Adrenal gland (tissue), 12 donors: ENCODE data around the gene PTK7. TPM values are rescaled to one million over a fixed set of nuclear protein-coding genes. Genes with fewer than 3 reads are reported as not detected.

Experiments
- DNase-seq, 7 donors: peaks; one replicate each; pipeline ENCODE4 v3.0.0-alpha.2; 2019 to 2020
- H3K27ac ChIP-seq, 5 donors: fragments of 200-600 bp; sonication (generic) in 4 of 5; 1 replicate in 3 of 5; 2 replicates in 2 of 5; pipeline versions ENCODE4 v1.5.1 to v1.8.0; 2016 to 2020; ENCODE audit warnings: mild to moderate bottlenecking in 1 of 5
- H3K27me3 ChIP-seq: fragments of 200-600 bp; 2 replicates; pipeline ENCODE4 v1.8.0; 2021
- H3K36me3 ChIP-seq, 2 donors: fragments of 200-600 bp; replicated peaks in 1 of 2; 1 replicate in 1 of 2; 2 replicates in 1 of 2; pipeline versions ENCODE4 v1.5.1 to v1.8.0; 2018 to 2022
- H3K4me1 ChIP-seq, 2 donors: fragments of 200-600 bp; replicated peaks in 1 of 2; 1 replicate in 1 of 2; 2 replicates in 1 of 2; pipeline versions ENCODE4 v1.5.1 to v1.8.0; 2018 to 2021
- H3K4me3 ChIP-seq, 4 donors: fragments of 200-600 bp; sonication (generic) in 3 of 4; one replicate each; pipeline ENCODE4 v1.5.1; 2016 to 2018
- H3K9me3 ChIP-seq, 3 donors: fragments of 200-600 bp; sonication (generic) in 1 of 3; replicated peaks in 1 of 3; 1 replicate in 2 of 3; 2 replicates in 1 of 3; pipeline versions ENCODE4 v1.5.1 to v1.8.0; 2016 to 2021
- POLR2A ChIP-seq, 2 donors: fragments of 450-650 bp; IDR thresholded peaks; one replicate each; pipeline ENCODE4 v1.6.1; 2017; ENCODE audit warnings: antibody characterized with exemption in 2 of 2, mild to moderate bottlenecking in 2 of 2, moderate library complexity in 1 of 2
- WGBS, 4 donors: extraction: QIAGEN DNeasy Blood & Tissue Kit in 2 of 4; methylation state at CpG; one replicate each; pipeline versions ENCODE4 v1.1.5 to v1.1.7; 2013 to 2017; 5-methylcytosine and 5-hydroxymethylcytosine counted together
- intact Hi-C, 2 donors: fragments of 100-400 bp; cut with DNase I; formaldehyde crosslinking; loops; one replicate each; pipeline versions ENCODE4 v1.14.1 to v1.15.0; 2022 to 2023
- polyA plus RNA-seq, 3 donors: library from polyadenylated mRNA; stranded (reverse); fragments of 200-250 nt in 2 of 3; fragments of 350-450 nt in 1 of 3; fragmentation: Illumina TruSeq in 1 of 3; extraction: RNeasy Lipid Tissue Mini Kit (QIAGEN cat#74804) in 1 of 3; gene quantifications; one replicate each; pipeline ENCODE4 v1.2.3, GENCODE V29; 2013 to 2014
- total RNA-seq, 9 donors: library from RNA; depleted of rRNA in 4 of 9; stranded (reverse); fragments of >200 nt in 4 of 9; fragments of 120-200 nt in 1 of 9; fragmentation: NEBNext Ultra II Directional in 1 of 9; extraction: Animal tissue kit (Norgen Biotek cat#: 25700) in 1 of 9; gene quantifications; one replicate each; pipeline versions ENCODE4 v1.1.0 to v1.2.4, GENCODE V29; 2013 to 2023
- TF ChIP-seq, protein P1 (sequence below), 6 experiments: fragments of 450-650 bp in 4 of 6; fragments of 200-600 bp in 2 of 6; sonication (generic) in 1 of 6; IDR thresholded peaks; 1 replicate in 5 of 6; 2 replicates in 1 of 6; pipeline versions ENCODE4 v1.5.1 to v1.8.0; 2016 to 2021; ENCODE audit warnings: antibody characterized with exemption in 6 of 6, mild to moderate bottlenecking in 2 of 6, moderate library complexity in 1 of 6
- donor health status: healthy with polysubstance abuse.
- donor health status: Bipolar disorder and iron deficiency.
- donor health status: DM: yes; HTN: yes; CAD: no.
- donor health status: DM: no; HTN: no; CAD: no.
- donor health status: DM: no; HTN: no; CAD: no.
- donor health status: DM: yes; HTN: yes; CAD: no.

The PTK7 gene
- total and polyA plus RNA-seq, 12 donors, result 2.8 to 16.7 (median 8.2) TPM

DNA sequence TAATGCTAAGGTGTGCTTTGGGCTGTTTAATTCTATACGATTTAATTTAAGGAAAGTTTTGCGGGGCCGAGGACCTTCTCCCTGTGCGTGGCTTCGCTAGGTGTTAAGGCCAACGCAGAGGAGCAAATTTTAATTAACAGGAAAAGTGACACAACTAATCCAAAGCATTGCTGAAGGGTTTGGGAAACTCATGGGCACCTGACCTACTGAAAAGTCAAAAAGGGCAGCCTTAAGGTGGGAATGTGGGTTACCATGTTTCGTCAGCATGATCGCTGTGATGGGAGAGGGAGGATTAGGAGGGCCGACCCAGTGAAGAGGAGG, 105.5 kb downstream of the PTK7 start:
- Histone ChIP-seq H3K27ac (peak overlapping the region in 3 of 5 donors; percentile 67 to 78 (median 67)), H3K36me3 (peaks cover 0 to 56% of the 10 kb centered on the region in 2 donors), H3K4me3 (peak overlapping the region in 2 of 4 donors; percentile 78), H3K27me3 (no peaks in the 10 kb centered on the region), H3K9me3 (no peaks in the 10 kb centered on the region), H3K4me1 (peaks cover 5 to 23% of the 10 kb centered on the region in 2 donors)
- TF ChIP-seq POLR2A (IDR thresholded peaks at IDR 0.05), result no peak
- TF ChIP-seq, protein P1, sequence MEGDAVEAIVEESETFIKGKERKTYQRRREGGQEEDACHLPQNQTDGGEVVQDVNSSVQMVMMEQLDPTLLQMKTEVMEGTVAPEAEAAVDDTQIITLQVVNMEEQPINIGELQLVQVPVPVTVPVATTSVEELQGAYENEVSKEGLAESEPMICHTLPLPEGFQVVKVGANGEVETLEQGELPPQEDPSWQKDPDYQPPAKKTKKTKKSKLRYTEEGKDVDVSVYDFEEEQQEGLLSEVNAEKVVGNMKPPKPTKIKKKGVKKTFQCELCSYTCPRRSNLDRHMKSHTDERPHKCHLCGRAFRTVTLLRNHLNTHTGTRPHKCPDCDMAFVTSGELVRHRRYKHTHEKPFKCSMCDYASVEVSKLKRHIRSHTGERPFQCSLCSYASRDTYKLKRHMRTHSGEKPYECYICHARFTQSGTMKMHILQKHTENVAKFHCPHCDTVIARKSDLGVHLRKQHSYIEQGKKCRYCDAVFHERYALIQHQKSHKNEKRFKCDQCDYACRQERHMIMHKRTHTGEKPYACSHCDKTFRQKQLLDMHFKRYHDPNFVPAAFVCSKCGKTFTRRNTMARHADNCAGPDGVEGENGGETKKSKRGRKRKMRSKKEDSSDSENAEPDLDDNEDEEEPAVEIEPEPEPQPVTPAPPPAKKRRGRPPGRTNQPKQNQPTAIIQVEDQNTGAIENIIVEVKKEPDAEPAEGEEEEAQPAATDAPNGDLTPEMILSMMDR (IDR thresholded peaks at IDR 0.05), result no peak
- intact Hi-C loops, result no loop called here
- no peak for DNase-seq
- WGBS, 4 donors, result 39 to 47% (median 45%) methylated on average over 9 of the region's 9 CpGs

DNA sequence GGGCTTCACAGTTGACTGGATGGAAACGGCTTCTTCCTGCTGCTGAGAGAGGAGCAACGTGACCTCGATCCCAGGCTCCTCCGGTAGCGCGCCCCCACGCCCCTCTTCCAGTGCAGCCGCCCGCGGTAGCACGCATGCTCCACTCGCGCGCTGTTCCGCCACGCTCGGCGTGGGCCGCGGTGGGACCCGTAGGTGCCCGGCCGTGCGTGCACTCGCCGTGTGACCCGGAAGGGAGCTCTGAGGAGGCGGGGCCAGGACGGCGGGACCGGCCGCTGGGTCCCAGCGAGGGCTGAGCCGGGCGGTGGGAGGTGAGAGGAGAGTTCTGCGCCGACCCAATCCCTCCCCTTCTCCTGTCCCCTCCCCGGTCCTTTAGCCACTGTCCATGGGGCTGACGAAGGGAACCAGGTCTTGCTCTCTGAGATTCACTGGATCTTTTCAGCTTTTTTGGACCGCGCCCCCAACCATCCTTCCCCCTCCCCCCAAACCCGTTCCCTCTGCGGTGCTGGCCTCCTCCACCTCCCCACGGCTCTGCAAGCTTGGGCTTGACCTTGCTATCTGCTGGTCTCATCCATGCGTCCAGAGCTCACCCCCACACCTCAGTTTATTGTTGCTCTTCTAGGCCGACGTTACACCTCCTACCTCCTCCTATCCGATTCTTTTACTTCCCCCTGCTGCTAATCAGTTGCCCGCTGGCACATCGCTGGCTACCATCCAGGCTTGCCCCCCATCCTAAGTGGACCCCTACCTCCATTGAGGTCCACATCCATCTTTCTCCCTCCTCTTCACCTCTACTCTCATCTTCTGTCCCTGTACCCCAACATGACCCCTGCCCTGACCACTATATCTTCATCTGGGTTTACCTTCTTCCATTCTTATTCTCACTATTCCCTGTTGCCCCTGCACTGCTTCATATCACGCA, 106.1 kb downstream of the PTK7 start, which contains the start of gene CUL9:
TSS of gene CUL9 (plus strand) at position 255 of the 919 bp plus-strand sequence. CDS start 2,115 bp downstream, outside the sequence.
- H3K4me3 ChIP-seq, result peak within 1 kb of the TSS in 3 of 4 donors; percentile 60 to 78 (median 78)
- H3K9me3 ChIP-seq, result no peaks in the 10 kb centered on the region
- whole genome bisulfite sequencing, 4 donors, result 0 to 1% (median 1%) methylated on average over 21 to 51 of the region's 51 CpGs
- intact Hi-C loops, result no loop called here
- H3K27me3 ChIP-seq, result no peaks in the 10 kb centered on the region
- H3K4me1 ChIP-seq, result peaks cover 5 to 23% of the 10 kb centered on the region in 2 donors
- DNase-seq, result peak; percentile 82 to 90 (median 88)
- peaks cover 0 to 55% of the 10 kb centered on the region in 2 donors for H3K36me3 ChIP-seq
- H3K27ac ChIP-seq, result peak within 1 kb of the TSS in 3 of 5 donors; percentile 67 to 78 (median 67)
- TF ChIP-seq POLR2A (IDR thresholded peaks at IDR 0.05), result peak in 1 of 2 donors; percentile 49
- TF ChIP-seq, protein P1 (IDR thresholded peaks at IDR 0.05), result no peak

DNA sequence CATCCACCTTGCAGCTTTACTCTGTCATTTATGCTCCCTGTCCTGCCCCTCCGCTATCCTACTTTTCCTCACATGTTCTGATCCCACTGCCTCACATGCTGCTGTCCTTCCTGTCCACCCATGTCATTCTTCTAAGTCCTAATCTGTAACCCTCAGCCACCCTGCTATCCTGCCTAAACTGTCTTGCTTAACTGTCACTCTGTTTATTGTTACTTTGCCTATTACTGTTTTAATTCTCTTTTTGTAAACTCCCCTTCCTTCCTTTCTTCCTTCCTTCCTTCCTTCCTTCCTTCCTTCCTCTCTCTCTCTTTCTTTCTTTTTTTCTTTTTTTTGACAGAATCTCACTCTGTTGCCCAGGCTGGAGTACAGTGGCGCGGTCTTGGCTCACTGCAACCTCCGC, 107.3 kb downstream of the PTK7 start:
- Histone ChIP-seq H3K27ac (no peak overlapping the region), H3K9me3 (no peaks in the 10 kb centered on the region), H3K4me3 (no peak overlapping the region), H3K4me1 (peaks cover 5 to 23% of the 10 kb centered on the region in 2 donors), H3K27me3 (no peaks in the 10 kb centered on the region), H3K36me3 (peaks cover 0 to 55% of the 10 kb centered on the region in 2 donors)
- DNase-seq, result peak in 1 of 7 donors; percentile 8
- 94 to 99% (median 97%) methylated on average over 4 of the region's 4 CpGs for WGBS, 4 donors
- intact Hi-C loops, result no loop called here
- TF ChIP-seq, protein P1 (IDR thresholded peaks at IDR 0.05), result no peak
- no peak for TF ChIP-seq POLR2A (IDR thresholded peaks at IDR 0.05)

DNA sequence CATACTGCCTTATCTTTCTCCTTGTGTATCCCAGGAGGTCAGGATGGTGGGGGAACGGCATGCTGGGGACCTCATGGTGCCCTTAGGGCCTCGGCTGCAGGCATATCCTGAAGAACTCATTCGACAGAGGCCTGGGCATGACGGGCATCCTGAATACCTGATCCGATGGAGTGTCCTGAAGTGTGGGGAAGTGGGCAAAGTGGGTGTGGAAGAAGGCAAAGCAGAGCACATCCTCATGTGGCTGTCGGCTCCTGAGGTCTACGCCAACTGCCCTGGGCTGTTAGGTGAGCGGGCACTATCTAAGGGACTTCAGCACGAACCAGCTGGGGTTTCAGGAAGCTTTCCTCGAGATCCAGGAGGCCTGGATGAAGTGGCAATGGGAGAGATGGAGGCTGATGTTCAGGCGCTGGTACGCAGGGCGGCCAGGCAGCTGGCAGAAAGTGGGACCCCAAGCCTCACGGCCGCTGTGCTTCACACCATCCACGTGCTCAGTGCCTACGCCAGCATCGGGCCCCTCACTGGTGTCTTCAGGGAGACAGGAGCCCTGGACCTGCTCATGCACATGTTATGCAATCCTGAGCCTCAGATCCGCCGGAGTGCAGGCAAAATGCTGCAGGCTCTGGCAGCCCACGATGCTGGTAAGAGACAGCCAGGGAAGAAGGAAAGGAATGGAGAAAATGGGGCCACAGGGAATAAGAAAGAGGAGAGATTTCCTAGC, 108.3 kb downstream of the PTK7 start:
- Histone ChIP-seq H3K4me3 (no peak overlapping the region), H3K27me3 (no peaks in the 10 kb centered on the region), H3K36me3 (peaks cover 0 to 46% of the 10 kb centered on the region in 2 donors), H3K27ac (no peak overlapping the region), H3K9me3 (no peaks in the 10 kb centered on the region), H3K4me1 (peaks cover 5 to 23% of the 10 kb centered on the region in 2 donors)
- peak in 1 of 7 donors; percentile 14 for DNase-seq
- TF ChIP-seq, protein P1 (IDR thresholded peaks at IDR 0.05), result no peak
- no peak for TF ChIP-seq POLR2A (IDR thresholded peaks at IDR 0.05)
- intact Hi-C loops, result no loop called here
- WGBS, 4 donors, result 92 to 95% (median 92%) methylated on average over 13 to 21 of the region's 21 CpGs
